NCI-H2227 (cell line): ENCODE data around the gene BLM.

Source experiments
- DNase-seq: peaks from one replicate; lab custom pipeline; 2025; ENCODE audit not compliant: unreplicated experiment; lab: John Stamatoyannopoulos, UW

The BLM gene

DNA sequence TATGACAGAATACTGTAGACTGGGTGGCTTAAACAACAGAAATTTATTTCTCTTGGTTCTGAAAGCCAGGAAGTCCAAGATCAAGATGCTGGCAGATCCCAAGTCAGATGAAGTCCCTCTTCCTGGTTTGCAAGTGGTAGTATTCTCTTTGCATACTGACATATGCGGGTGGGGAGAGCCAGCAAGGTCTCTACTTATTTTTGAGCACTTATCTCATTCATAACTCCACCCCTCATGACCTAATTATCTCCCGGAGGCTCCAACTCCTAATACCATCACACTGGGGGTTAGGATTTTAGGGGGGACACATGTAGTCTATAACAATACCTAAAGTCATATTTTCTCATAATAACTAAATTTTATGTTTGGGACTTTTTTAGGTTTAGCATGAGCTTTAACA, 65.3 kb downstream of the BLM start:
- no peak for DNase-seq

- no peak for DNase-seq
Measured at GRCh38 chr15:90787881-90788280, 70.7 kb downstream of the BLM start.

- DNase-seq = no peak
Measured at GRCh38 chr15:90789462-90789861, 72.3 kb downstream of the BLM start.

GRCh38 chr15:90790057-90790456, 72.9 kb downstream of the BLM start:
- no peak for DNase-seq

DNA sequence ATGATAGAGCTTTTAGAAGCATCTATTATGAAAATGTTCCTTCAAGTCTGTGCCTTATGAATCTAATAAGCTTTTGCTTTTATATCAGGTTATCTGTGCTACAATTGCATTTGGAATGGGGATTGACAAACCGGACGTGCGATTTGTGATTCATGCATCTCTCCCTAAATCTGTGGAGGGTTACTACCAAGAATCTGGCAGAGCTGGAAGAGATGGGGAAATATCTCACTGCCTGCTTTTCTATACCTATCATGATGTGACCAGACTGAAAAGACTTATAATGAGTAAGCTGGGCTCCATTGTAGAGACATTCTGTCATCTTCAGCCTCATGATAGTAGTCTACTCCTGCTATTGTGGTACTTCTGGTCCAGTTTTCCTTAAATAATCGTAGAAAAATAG, 73.4 kb downstream of the BLM start:
- DNase-seq = no peak

GRCh38 chr15:90794538-90794937, 77.4 kb downstream of the BLM start:
- no peak for DNase-seq

DNA sequence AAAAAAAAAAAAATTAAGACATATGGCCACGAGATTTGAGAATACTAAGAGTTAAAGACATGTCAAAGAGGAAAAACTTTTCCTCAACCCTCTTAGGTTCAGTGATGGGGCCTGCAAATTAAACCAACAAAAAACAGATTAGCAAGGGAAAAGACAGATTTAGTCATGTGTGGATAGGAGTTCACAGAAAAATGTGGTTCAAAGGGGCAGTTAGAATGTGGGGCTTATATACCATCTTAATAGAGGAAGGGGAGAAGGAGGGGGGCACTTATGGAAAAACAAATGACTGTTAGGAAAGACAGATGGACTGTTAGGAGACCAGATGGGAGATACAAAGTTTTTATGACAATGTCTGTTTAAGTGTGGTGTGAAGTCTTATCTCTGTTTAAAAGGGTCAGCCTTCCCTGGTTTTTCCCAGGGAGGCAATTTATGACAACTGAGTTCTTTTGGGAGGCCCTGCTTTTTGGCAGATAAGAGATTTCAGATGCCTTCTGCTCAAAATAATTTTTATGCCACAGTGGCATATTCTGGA, 82.6 kb downstream of the BLM start:
- DNase-seq = no peak

- no peak for DNase-seq
Measured at GRCh38 chr15:90801803-90802202, 84.7 kb downstream of the BLM start.

GRCh38 chr15:90807074-90807785, 90.1 kb downstream of the BLM start:
- no peak for DNase-seq

DNA sequence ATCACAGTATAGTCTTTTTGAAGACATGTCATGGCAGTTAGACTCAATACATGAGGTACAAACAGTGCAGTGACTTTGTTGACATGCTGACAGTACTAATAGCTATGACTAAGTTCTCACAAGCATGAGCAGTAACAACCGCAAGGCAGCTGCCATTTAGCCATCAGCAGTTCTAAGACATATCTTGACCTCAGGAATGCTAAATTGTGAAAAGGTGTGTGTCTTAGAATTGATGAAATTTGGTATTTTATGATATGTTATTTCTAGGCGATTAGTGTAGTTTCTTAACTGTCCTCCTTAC, 90.6 kb downstream of the BLM start:
- DNase-seq = no peak

- no peak for DNase-seq
Measured at GRCh38 chr15:90808517-90809235, 91.5 kb downstream of the BLM start.

DNA sequence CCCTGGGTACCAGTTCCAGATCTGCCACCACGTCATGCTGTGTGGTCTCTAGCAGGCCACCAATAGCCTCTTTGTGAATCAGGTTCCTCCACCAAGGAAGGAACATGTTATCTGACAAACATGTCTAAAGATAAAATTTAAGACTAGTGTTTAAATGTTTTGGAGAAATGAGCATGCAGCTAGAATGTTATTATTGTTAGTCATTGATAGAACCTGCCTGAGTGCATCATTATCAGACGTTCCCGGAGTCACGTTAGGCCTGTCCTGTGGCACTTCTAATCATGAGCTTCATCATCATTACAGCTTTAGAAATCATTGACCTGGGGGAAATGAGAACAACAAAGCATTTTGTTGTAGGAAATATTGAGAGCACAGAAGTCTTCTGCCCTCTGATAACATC, 92.4 kb downstream of the BLM start:
- no peak for DNase-seq

DNA sequence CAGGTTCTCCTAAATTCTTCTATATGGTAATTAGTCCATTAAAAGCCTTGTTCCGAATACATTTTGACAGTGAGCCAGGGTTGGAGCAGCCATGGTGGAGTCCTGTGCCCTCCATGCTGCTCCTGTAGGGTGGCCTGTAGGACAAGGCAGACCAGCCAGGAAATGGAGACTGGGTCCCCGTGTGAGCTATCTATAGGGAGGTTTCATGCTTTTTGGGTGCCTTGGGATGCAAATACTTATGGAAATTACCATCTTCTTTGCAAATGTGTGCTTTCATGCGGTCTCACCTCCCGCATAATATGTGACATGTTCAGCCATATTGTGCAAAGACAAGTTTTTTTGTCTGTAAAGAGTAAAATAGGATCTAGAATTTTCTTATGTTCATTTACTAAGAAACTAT, 93.2 kb downstream of the BLM start:
- no peak for DNase-seq

- DNase-seq = no peak
Measured at GRCh38 chr15:90812171-90812957, 95.2 kb downstream of the BLM start.

DNA sequence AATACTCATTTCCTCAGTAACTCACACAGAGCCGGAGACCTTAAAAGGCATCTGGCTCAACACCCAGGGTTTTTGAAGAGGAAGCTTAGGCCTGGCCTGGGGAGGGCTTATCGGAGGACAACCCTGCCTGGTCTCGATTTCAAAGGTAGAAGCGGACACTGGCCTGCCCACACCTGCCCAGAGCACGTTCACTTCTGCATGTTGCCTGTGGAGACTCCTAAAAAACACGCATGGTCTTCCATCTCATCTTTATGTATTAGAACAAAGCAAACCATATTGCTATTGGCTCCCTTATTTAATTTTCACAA, 95.8 kb downstream of the BLM start:
- DNase-seq = no peak

DNA sequence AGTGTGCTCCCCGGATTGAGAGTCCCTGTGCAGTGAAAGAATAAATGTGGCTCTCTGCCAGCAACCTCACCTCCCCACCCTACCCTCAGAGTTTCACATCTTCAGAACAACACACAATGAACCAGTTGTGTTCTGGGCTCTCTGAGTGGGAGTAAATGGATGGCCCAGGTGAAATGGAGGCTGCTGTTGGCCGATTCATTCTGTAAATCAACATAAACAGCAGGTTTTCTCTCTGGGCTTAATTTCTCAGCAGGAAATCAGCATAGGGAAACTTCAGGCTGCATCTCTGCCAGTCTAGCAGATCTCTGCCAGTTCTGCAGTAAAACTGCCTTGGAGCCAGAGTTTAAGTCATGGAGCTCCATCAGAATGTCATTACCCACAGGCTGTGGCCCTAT, 96.6 kb downstream of the BLM start:
- DNase-seq = peak; percentile 14

GRCh38 chr15:90814191-90814821, 97.2 kb downstream of the BLM start:
- DNase-seq = no peak

GRCh38 chr15:90816401-90817116, 99.4 kb downstream of the BLM start:
- no peak for DNase-seq

DNA sequence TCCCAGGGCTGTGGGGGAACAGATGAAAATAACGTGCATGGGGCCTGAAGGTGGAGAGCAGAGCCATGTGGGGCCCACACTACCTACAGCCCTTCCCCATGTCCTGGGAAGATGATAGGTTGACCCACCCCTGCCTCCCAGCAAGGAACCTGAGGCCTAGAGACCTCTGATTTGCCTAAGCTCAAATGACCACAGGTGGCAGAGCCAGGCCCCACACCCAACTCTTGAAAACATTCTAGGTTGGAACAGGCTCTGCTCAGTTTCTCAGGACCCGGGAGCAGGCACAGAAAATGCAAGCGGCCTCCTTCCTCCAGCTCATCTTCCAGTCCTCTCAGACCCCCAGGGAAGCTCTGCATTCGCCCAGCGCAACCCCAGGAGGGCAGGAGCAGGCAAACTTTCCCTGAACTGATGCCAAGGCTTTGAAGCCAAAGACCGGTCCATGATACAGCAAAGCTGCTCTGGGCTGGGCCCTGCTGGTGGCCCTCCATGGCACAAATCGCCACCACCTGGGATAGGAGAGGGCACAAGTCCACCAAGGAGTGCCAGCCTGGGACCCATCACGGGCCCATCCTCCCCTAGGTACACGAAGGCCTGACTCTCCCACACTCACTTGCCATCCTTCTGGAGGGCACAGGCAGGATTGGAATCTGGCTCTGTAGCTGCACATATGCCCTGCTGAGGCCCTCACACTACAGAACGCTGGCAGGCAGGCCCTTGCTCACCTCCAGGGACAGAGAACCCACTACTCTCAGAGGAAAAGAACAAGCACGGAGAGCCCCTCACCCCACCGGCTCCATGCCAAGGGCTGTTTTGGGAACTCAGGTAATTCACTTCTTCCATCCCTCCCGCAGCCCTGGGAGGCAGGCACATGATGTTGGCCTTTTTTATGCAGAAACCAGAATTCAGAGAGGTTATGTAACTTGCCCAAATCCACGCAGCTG, 100.2 kb downstream of the BLM start:
- no peak for DNase-seq
